Muscle of back (tissue), 13 donors: ENCODE results near the gene A4GNT. TPM values are rescaled to one million over a fixed set of nuclear protein-coding genes. Genes with fewer than 3 reads are reported as not detected.
"Not testable (repeated sequence)": the region's sequence is repeated elsewhere in the genome, so short reads cannot be mapped to it uniquely, and the experiment has no call there.

ENCODE experiments used
- DNase-seq, 3 donors: peaks; one replicate each; pipeline versions ENCODE4 v3.0.0 to v3.0.0-alpha.2; 2013
- long read RNA-seq, 9 donors: transcript quantifications; one replicate each; lab custom pipeline, GENCODE V29; 2026
- polyA plus RNA-seq, 10 donors: library from polyadenylated mRNA; unstranded; fragments of 120-200 nt; gene quantifications; one replicate each; pipeline ENCODE4 v1.2.1, GENCODE V29; 2013; ENCODE audit not compliant: insufficient read length in 10 of 10

The A4GNT gene
- under 1 TPM in 3 of 10 donors, not detected in 7; 0.16 to 0.23 (median 0.22) TPM for polyA plus RNA-seq
- long read RNA-seq, donor 1: 0 reads
- long read RNA-seq, donor 2: 0 reads
- long read RNA-seq, donor 3: 0 reads
- long read RNA-seq, donor 4: 0 reads
- long read RNA-seq, donor 5: 0 reads
- long read RNA-seq, donor 6: 0 reads
- long read RNA-seq, donor 7: 0 reads
- long read RNA-seq, donor 8: 0 reads
- long read RNA-seq, donor 9: 0 reads

DNA sequence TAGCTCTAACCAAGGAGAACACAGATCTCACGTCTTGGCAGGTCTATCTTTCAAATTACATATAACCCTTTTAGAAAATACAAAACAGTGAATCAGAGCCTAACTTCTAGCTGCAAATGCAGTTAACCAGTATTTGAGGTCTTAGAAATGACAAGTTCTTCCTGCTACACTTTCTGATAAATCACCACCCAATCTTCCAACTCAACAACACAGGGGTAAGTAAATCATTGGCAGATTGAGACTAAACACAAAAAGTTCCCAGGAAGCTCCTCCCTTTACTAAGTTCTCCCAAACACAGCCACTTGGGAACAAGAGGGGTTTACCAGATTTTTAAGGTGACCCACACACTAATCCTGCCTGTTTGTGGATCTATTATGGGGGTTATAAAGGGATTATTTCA, at the start of gene A4GNT:
A4GNT (minus strand) TSS at position 152 of the 400 bp plus-strand sequence. CDS start 1,134 bp downstream, outside the sequence.
- DNase-seq: no peak

DNA sequence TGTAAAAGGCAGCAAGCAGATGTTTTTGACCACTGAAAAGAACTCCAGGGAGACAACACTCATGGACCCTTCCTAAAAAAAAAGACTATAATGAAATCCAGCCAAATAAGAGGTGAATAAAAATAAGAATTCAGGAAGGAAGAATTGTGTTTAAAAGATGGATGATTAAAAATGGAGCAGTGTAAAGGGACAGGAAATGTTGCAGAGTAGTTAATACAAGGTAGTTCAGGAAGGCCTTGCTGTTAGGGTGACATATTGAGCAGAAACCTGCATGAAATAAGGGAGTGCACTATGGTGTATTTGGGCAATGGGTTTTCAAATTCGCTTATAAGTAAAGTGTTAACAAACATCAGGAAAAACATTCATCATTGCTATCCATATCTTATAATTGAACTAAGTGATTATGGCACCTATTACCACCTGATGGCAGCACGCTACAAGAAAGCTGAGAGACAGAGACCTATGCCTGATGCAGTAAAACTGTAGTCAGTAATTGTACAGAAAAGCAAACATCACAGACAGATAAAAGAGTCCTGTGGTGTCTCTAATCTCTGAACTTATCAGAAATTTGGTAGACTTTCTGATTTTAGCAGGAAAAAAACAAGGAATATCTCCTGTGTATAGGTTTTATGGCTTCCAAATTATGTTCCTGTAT, 48.3 kb upstream of the A4GNT start:
- peak in 1 of 3 donors; percentile 15 for DNase-seq

DNA sequence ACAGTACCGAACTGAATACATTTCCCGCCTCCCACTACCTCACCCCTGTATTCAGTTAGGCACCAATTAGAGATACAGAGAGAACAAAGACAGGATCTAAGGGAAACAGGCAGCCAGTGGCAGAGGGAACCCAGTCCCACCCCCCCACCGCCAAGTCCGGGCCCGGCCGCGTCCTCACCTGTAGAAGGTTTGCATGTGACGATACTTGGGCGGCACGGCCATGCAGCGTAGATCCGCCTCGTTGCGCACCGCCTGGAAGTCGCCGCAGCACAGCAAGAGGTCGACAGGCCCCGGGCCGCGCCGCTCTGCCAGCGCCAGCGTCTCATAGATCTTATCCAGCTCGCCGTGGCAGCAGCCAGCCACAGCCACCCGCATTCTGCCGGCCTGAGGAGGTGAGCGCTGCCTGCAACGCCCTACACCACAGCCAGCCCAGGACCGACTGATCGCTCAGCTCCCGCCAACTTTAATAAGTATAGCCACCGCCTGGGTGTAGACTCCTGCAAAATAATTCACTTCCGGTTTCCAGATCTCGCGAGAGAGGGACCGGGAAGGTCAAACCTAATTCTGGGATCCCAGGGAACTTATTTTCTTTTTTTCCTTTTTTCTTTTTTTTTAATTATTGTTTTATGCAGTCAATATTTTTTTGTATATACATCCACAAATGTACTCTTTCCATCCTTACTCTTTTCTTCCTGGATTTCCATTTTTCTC, 42.4 kb upstream of the A4GNT start, which contains the start of gene DBR1:
DBR1 (minus strand) TSS at position 501 of the 711 bp plus-strand sequence; CDS start at position 375, 126 bp downstream.
- DNase-seq: peak; percentile 85 to 95 (median 89)

- DNase-seq: no peak
Observed at GRCh38 chr3:138173769-138174420, 41.7 kb upstream of the A4GNT start.

- DNase-seq: no peak
Observed at GRCh38 chr3:138172625-138173024, 40.4 kb upstream of the A4GNT start.

- DNase-seq: no peak
Observed at GRCh38 chr3:138165061-138165460, 32.9 kb upstream of the A4GNT start.

DNA sequence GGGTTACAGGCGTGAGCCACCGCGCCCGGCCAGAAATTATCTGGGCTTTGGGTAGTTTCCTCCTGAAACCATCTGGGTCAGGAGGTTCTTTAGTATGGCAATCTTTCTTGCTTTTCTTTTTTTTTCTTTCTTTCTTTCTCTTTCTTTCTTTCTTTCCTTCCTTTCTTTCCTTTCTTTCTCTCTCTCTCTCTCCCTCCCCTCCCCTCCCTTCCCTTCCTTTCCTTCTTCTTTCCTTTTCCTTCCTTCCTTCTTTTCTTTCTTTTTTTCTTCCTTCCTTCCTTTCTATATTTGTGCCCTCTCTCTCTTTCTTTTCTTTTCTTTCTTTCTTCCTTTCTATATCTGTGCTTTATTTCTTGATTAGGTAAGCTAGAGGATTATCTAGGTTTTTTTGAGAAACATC, 25.6 kb upstream of the A4GNT start:
- no peak for DNase-seq

DNA sequence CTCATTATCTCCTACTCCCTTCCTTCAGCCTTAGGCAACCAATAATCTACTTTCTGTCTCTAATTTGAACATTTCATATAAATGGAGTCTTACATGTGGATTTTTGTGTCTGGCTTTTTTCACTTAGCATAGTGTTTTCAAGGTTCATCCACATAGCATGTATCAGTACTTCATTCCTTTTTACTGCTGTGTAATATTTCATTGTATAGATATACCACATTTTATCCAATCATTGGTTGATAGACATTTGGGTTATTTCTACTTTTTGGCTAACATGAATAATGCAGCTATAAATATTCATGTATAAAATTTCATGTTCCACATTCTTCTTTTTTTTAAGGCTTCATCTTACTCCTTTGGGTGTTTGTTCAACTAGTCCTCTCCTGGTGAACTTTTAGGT, 22.3 kb upstream of the A4GNT start:
- DNase-seq: no peak

DNA sequence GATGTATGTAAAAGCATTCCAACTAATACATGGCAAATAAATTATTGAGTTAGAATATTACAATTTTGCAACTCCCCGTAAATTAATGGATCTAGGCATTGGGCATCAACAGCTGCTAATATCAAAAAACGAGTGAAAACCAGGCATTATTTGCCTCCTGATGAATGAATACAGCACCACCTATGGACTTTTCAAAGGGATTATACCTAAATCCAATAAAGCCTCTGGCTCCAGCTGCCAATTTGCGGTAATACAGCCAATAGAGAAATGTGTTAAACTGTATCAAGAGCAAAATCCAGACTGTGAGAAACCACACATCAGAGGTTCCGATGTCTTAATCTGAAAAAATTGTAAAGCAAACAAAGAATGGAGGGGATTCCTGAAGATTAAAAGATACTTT, 16.3 kb upstream of the A4GNT start:
- no peak for DNase-seq

DNA sequence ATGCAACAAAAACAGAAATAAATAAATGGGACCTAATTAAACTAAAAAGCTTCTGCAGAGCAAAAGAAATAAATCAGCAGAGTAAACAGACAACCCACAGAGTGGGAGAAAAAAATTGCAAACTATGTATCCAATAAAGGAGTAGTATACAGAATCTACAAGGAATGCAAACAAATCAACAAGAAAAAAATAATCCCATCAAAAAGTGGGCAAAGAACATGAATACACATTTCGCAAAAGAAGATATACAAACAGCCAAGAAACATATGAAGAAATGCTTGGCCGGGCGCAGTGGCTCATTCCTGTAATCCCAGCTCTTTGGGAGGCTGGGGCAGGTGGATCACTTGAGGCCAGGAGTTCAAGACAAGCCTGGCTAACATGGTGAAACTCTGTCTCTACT, 10.0 kb upstream of the A4GNT start:
- not testable (repeated sequence) for DNase-seq

GRCh38 chr3:138140940-138141339, 8.8 kb upstream of the A4GNT start:
- DNase-seq: no peak

DNA sequence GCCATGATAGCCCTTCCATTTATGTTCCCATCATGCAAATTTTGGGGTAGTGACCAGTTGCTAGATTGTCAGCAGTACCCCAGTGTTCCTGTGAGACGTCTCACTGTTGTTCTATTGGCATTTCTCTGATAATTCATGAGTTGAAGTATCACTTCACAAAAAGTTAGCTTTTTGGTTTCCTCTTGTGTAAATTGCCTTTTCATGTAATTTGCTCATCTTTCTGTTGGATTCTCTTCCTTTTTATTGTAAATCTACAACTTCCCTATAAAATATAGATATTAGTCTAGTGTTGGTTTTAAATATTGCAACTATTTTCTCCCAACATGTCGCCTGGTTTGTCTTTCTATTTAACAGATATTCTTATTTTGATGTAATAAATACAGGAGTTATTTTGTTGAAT, 7.5 kb upstream of the A4GNT start:
- no peak for DNase-seq

DNA sequence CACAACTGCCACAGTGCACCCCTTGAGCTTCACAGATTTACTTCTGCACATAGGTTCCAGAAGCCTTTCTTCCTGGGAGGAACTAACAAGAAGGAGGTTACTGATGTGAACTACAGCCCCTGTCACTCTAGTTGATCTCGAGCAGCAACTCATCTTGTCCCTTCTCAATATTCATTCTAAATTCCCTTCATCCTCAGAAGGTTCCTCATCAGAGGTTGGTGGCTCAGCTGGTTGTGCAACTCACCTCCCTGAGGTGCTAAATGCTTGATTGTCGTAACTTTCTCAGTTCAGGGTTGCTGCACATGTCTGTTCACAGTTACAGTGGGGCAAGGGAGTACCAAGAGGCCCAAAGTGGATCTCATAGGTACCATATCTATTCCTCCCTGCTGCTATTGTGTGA, 5.7 kb upstream of the A4GNT start:
- DNase-seq: no peak

DNA sequence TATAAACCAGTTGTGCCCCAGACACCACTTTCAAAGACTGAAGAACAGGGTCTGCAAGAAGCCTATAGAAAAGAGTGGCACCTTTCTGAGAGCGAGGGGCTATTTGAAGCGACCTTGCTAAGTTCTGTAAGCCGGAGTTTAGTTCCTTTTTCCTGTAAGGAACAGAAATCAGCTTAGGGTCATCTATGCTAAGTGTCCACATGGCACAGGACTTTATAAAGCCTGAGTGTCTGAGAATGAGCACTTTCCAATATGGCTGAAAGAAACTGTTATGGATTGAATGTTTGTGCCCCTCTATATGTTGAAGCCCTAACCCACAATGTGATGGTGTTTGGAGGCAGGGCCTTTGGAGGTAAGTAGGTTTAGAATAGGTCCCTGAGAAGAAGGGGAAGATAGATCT, 4.0 kb upstream of the A4GNT start:
- no peak for DNase-seq

GRCh38 chr3:138135833-138136194, 3.6 kb upstream of the A4GNT start:
- DNase-seq: no peak

- DNase-seq: no peak
Observed at GRCh38 chr3:138135146-138135832, 3.1 kb upstream of the A4GNT start.

DNA sequence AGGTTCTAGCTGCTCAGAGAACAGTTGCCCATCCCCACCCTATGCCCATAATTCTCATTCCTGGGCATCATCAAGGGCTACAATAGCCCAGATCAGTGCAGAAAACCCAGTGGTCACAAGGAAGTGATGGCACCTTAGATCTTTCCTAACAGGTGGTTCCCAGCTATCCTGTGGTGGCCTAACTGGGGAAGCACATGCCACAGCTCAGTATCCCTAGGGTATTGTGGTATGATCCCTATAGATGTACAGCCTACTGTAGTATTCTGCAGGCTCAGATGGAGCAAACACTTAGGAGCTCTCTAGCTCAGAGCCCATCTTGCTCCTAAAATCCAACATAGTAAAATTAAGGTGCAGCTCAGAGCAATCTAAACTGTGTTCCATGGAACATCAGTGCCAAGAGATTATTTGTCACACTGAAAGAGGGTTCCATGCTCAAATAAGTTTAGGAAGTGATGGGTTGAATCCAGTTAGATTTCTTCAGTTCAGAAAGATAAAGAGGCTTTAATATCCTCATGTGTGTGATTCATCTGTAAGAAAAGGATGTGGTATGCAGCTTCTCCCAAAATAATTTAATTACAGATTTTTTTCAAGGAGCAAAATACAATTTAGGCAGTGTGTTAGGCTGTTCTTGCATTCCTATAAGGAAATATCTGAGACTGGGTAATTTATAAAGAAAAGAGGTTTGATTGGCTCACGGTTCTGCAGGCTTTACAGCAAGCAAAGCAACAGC, 4.4 kb downstream of the A4GNT start:
- no peak for DNase-seq

GRCh38 chr3:138125548-138126221, 6.5 kb downstream of the A4GNT start:
- DNase-seq: peak in 2 of 3 donors; percentile 6 to 40

DNA sequence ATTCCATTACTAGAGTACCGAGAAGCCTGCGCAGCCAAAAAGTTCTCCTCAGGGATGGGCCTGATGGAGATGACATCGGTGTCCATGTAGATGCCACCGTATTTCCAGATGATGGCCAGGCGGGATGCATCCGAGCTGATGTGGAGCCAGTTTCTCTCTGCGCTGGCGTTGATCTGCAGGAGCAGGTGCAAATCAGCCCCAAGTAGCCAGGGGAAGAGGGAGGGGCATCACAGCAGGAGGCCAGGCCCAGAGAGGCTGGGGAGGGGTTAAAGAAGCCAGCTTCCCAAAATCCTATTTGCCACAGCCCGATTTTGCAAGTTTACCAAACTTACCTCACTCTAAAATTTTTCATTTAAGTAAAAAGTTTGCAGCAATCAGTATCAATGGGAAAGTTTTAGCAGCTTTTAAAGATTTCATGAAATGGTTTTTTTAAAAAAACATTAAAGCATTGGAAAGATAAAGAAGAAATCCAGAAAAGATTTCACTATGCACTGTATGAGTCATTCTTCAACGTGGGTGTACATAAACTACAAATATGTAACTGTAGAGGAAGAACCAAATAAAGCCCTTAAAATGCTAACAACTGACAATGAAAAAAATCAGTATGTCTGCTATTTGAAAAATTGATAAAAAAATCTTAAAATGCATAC, 7.4 kb downstream of the A4GNT start:
- DNase-seq: peak; percentile 27 to 49 (median 36)

GRCh38 chr3:138124188-138124587, 8.0 kb downstream of the A4GNT start:
- no peak for DNase-seq
